ENCODE measurements around the gene BEX2. TPM values are rescaled to one million over a fixed set of nuclear protein-coding genes. Genes with fewer than 3 reads are reported as not detected.
"Not testable (repeated sequence)": the region's sequence is repeated elsewhere in the genome, so short reads cannot be mapped to it uniquely, and the experiment has no call there.

The BEX2 gene
- total and polyA plus RNA-seq, 12 donors: 0.37 to 5.4 (median 1.9) TPM; not detected in 1

GRCh38 chrX:103311399-103311780 lies 600 bp upstream of the BEX2 start:
- TF ChIP-seq CTCF (IDR thresholded peaks at IDR 0.05): no peak
- no peak overlapping the region for H3K4me3 ChIP-seq
- 62 to 77% methylated on average over 3 of the region's 3 CpGs for WGBS, 2 donors
- peaks cover 0 to 72% (median 11%) of the 10 kb centered on the region in 7 donors for H3K27me3 ChIP-seq
- ATAC-seq: no peak
- intact Hi-C loops (cut with DNase I): no loop called here
- H3K27ac ChIP-seq: no peak overlapping the region
- H3K36me3 ChIP-seq: no peaks in the 10 kb centered on the region
- no peaks in the 10 kb centered on the region for H3K9me3 ChIP-seq
- DNase-seq: no peak
- H3K4me1 ChIP-seq: peaks cover 0 to 9% (median 0%) of the 10 kb centered on the region in 9 donors

GRCh38 chrX:103309860-103310554 lies 783 bp downstream of the BEX2 start:
- Histone ChIP-seq H3K9me3 (no peaks in the 10 kb centered on the region), H3K27me3 (peaks cover 0 to 74% (median 11%) of the 10 kb centered on the region in 7 donors), H3K36me3 (no peaks in the 10 kb centered on the region), H3K27ac (no peak overlapping the region), H3K4me3 (peak overlapping the region; percentile 9 to 54 (median 44)), H3K4me1 (peaks cover 0 to 9% (median 0%) of the 10 kb centered on the region in 9 donors)
- ATAC-seq (no peak), DNase-seq (no peak)
- intact Hi-C loops (cut with DNase I): no loop called here
- no peak for TF ChIP-seq CTCF (IDR thresholded peaks at IDR 0.05)
- WGBS, 2 donors: 19 to 25% methylated on average over 29 of the region's 32 CpGs

DNA sequence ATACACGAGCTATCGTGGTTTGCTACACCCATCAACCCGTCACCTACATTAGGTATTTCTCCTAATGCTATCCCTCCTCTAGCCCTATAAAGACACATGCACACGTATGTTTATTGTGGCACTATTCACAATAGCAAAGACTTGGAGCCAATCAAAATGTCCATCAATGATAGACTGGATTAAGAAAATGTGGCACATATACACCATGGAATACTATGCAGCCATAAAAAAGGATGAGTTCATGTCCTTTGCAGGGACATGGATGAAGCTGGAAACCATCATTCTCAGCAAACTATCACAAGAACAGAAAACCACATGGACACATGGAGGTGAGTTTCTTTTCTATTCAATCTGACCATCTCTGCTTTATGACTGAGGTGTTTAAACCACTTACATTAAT lies 5.1 kb downstream of the BEX2 start:
- H3K27me3 ChIP-seq: peaks cover 0 to 53% (median 6%) of the 10 kb centered on the region in 7 donors
- H3K36me3 ChIP-seq; ATAC-seq; H3K27ac ChIP-seq; intact Hi-C loops (cut with DNase I); H3K4me1 ChIP-seq; H3K9me3 ChIP-seq; H3K4me3 ChIP-seq; DNase-seq: not testable (repeated sequence)
- WGBS, 2 donors: 89 to 94% methylated on average over 4 of the region's 4 CpGs

DNA sequence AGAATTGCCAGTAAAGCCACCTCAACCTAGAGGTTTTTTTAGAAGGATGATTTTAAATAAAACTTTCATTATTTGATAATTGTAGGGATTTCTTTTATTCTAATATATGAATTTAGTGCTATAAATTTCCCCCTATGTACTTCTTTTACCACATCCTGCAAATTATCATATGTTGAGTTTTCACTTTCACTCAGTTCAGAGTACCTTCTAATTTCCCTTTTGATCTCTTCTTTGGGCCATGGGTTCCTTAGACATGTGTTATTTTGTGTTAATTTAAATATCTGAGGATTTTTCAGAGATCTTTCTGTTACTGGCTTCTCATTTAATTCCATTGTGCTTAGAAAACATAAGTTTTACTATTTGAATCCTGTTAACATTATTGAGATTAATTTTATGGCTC lies 6.1 kb downstream of the BEX2 start:
- intact Hi-C loops (cut with DNase I): no loop called here
- no peak for DNase-seq

More for the DNA sequence above, 6.1 kb downstream of the BEX2 start:
- TF ChIP-seq CTCF (IDR thresholded peaks at IDR 0.05): no peak
- H3K4me3 ChIP-seq: no peak overlapping the region
- H3K9me3 ChIP-seq: no peaks in the 10 kb centered on the region
- no peak overlapping the region for H3K27ac ChIP-seq
- H3K36me3 ChIP-seq: no peaks in the 10 kb centered on the region
- H3K4me1 ChIP-seq: no peaks in the 10 kb centered on the region
- no peak for ATAC-seq
- peaks cover 0 to 44% (median 0%) of the 10 kb centered on the region in 7 donors for H3K27me3 ChIP-seq

Measured in heart right ventricle (tissue), 16 donors.